Lower lobe of right lung (tissue), 2 donors: ENCODE measurements around the gene FECH. TPM values are rescaled to one million over a fixed set of nuclear protein-coding genes. Genes with fewer than 3 reads are reported as not detected.

Source experiments
- ATAC-seq, 2 donors: fragments of 200-7000 bp; cut with Tn5 transposase; one replicate each; pipeline ENCODE4 v1.9.1; 2020 to 2022; ENCODE audit warnings: mild to moderate bottlenecking in 2 of 2, moderate library complexity in 2 of 2
- DNase-seq: peaks from one replicate; pipeline ENCODE4 v3.0.0-alpha.2; 2020
- H3K27ac ChIP-seq: fragments of 200-600 bp; one replicate; pipeline ENCODE4 v1.8.0; 2022
- H3K27me3 ChIP-seq: fragments of 200-600 bp; one replicate; pipeline ENCODE4 v1.8.0; 2022; ENCODE audit warnings: low read depth
- H3K36me3 ChIP-seq: fragments of 200-600 bp; one replicate; pipeline ENCODE4 v1.8.0; 2022; ENCODE audit warnings: mild to moderate bottlenecking
- H3K4me1 ChIP-seq: fragments of 200-600 bp; one replicate; pipeline ENCODE4 v1.8.0; 2022
- H3K4me3 ChIP-seq: fragments of 200-600 bp; one replicate; pipeline ENCODE4 v1.8.0; 2022; ENCODE audit warnings: mild to moderate bottlenecking
- H3K9me3 ChIP-seq: fragments of 200-600 bp; one replicate; pipeline ENCODE4 v1.8.0; 2022
- intact Hi-C: fragments of 100-400 bp; cut with DNase I; formaldehyde crosslinking; loops from one replicate; pipeline ENCODE4 v1.11.0; 2022
- total RNA-seq: library from RNA; stranded (reverse); fragmentation: NEBNext Ultra II Directional; extraction: Animal tissue kit (Norgen Biotek cat#: 25700); gene quantifications from one replicate; pipeline ENCODE4 v1.2.1, GENCODE V29; 2021
- TF ChIP-seq, protein P1 (sequence below): fragments of 200-600 bp; IDR thresholded peaks from one replicate; pipeline ENCODE4 v1.8.0; 2022; ENCODE audit warnings: antibody characterized with exemption, mild to moderate bottlenecking
- donor health status: DM: no; HTN: yes; CAD: no; lungs with severe emphysema.

Gene FECH
- total RNA-seq, 1 donor from 2014 or later, result 25.7 TPM

- Histone ChIP-seq H3K27ac (no peak overlapping the region), H3K4me1 (no peaks in the 10 kb centered on the region), H3K4me3 (no peak overlapping the region), H3K27me3 (no peaks in the 10 kb centered on the region), H3K36me3 (no peaks in the 10 kb centered on the region), H3K9me3 (no peaks in the 10 kb centered on the region)
- TF ChIP-seq, protein P1, sequence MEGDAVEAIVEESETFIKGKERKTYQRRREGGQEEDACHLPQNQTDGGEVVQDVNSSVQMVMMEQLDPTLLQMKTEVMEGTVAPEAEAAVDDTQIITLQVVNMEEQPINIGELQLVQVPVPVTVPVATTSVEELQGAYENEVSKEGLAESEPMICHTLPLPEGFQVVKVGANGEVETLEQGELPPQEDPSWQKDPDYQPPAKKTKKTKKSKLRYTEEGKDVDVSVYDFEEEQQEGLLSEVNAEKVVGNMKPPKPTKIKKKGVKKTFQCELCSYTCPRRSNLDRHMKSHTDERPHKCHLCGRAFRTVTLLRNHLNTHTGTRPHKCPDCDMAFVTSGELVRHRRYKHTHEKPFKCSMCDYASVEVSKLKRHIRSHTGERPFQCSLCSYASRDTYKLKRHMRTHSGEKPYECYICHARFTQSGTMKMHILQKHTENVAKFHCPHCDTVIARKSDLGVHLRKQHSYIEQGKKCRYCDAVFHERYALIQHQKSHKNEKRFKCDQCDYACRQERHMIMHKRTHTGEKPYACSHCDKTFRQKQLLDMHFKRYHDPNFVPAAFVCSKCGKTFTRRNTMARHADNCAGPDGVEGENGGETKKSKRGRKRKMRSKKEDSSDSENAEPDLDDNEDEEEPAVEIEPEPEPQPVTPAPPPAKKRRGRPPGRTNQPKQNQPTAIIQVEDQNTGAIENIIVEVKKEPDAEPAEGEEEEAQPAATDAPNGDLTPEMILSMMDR, result no peak
- no peak for ATAC-seq
- intact Hi-C loops, result no loop called here
- DNase-seq, result no peak
Observed at GRCh38 chr18:57498682-57499256, 87.7 kb downstream of the FECH start.

Other genes with a start within 250 kb of the FECH start
- not detected for gene ST8SIA3, start 234.1 kb downstream of the FECH start, total RNA-seq
- gene ONECUT2, start 151.3 kb downstream of the FECH start, total RNA-seq, result 0.03 TPM
- 94.8 TPM for gene NARS1, start 35.1 kb upstream of the FECH start, total RNA-seq
- 27.2 TPM for gene ATP8B1, start 216.6 kb upstream of the FECH start, total RNA-seq